Eye (tissue), 1 donor: ENCODE results near the gene TBXA2R.
"Not testable (repeated sequence)": the region's sequence is repeated elsewhere in the genome, so short reads cannot be mapped to it uniquely, and the experiment has no call there.

Experiments used
- DNase-seq: peaks from one replicate; pipeline ENCODE4 v3.0.0-alpha.2; 2015

The TBXA2R gene

DNA sequence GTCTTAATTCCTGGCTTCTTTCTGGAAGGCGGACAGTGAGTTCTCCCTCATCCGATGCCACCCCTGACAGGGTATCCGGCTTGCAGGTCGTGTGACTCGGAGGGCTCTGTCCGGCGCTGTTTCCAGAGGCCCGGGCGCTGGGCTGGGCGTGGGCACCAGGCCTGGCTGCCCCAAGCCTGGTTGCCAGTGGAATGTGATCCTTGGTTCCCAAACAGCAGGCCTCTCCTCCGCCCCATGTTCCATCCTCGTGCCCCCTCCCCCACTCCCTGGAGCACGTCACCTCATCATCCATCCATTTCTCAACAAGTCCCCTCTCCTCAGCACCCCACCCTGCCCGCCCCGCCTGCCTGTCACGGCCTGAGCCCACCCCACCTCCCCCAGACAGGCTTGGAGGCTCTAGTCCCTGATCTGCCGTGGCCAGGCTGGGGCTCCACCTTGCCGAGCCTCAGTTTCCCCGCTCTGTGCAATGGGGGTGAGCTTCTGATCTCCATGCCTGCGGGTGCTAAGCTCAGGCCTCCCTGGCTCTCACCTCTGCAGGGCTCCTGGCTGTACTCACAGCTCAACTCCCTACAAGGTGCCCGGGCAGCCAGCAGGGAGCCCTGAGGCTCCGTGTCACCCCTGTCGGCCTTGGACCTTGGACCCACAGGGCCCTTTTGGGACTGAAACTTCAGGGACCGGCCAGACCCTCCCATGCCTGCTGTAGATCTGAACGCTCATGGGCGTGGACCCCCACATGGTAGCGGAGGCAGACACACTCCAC lies 2.3 kb downstream of the TBXA2R start:
- no peak for DNase-seq

DNA sequence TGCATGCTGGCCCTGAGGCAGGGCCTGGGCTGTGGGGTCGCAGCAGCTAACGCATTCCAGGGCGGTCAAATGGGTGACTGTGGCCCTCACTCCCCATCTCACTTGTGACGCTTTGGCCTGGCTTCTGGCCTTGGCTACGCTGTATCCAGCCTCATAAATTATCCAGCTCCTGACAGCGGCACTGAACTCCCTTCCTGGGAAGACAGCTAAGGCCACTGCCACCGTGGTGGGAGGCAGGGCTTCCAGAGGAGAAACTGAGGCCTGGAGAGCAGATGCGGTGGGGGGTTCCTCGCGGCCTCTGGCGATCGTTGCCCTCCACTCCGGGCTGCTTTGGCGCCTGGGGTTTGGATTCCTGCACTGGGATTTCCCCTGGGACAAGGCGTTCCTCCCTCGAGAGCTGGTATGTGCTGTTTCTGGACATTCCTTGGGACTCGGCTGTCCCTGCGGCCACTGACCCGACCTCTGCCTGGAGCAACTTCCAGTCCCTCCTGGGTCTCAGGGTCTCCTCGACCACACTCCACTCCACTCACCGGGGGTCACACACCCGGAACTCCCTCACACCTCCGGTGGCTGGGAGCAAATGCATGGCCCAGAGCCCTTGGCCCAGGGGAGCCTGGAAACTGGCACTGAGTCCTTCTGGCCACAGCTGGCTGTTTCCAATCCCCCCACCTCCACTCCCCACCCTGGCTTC lies 3.4 kb downstream of the TBXA2R start:
- no peak for DNase-seq

DNA sequence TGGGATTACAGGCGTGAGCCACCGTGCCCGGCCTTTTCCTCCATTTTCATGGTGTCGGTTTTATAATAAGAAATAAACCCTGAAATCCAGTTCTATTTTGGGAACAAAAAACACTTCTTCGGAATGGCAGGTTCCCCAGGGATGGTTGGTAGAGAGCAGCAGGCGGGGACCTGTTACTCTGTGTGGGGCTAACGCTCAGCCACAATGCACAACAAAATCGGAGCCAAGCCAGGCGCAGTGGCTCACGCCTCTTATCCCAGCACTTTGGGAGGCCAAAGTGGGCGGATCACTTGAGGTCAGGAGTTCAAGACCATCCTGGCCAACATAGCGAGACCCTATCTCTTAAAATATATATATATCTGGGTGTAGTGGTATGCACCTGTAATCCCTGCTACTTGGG lies 5.7 kb downstream of the TBXA2R start:
- no peak for DNase-seq

DNA sequence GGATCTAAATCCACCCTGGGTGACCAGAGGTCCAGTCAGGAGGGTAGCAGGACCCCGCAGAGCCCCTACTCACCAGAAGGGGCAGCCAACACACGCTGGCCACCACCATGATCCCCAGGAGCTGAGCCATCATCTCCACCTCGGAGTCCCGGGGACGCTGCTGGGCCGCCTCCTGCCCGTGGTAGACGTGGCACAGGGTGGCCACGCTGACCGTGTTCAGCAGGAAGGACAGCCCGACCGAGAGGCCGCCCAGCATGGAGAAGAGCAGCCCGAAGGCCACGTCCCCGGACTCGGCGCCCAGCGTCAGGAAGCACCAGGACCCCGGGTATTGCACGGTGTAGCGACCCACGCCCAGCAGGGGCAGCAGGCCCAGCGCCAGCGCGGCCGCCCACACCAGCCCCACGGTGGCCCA lies 6.9 kb downstream of the TBXA2R start:
- DNase-seq: no peak

DNA sequence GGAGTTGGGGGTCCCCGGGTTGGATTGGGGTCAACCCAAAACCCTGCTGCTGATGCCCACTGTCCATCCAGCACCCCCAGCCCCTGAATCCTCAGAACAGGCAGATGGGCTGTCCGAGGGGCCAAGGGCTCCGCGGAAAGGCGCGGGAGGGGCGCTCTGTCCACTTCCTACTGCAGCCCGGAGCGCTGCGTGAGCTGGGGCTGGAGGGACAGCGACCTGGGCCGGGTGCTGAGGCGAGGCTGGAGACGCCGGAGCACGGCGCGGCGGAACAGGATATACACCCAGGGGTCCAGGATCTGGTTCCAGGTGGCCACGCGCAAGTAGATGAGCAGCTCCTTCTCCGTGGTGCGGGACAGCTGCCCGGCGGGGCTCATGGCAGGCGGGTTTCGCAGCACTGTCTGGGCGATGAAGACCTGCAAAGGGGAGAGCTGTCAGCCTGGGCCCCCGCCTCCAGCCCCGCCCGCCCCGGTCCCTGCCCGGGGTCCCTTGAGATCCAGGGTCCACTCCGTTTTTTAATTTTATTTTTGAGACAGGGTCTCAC lies 11.1 kb downstream of the TBXA2R start:
- DNase-seq: no peak

DNA sequence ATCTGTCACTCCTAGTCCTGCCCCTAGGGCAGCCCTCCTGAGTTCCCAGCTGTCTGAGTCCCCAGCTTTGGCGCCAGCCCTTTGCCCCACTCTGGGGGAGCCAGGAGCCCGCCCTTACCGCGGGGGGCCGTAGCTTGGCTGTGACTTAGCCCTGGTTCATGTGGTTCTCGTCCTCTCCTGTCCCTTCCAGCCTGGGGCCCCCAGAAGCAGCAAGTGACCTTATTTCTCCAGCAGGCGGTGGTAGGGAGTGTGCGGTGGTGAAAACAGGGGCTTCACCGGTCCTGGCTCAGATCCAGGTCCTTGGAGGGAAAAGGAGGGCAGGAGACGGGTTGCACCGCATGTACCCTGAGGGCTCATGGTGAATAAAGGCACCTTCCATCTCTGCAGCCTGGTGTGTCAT lies 13.5 kb downstream of the TBXA2R start:
- DNase-seq: no peak

DNA sequence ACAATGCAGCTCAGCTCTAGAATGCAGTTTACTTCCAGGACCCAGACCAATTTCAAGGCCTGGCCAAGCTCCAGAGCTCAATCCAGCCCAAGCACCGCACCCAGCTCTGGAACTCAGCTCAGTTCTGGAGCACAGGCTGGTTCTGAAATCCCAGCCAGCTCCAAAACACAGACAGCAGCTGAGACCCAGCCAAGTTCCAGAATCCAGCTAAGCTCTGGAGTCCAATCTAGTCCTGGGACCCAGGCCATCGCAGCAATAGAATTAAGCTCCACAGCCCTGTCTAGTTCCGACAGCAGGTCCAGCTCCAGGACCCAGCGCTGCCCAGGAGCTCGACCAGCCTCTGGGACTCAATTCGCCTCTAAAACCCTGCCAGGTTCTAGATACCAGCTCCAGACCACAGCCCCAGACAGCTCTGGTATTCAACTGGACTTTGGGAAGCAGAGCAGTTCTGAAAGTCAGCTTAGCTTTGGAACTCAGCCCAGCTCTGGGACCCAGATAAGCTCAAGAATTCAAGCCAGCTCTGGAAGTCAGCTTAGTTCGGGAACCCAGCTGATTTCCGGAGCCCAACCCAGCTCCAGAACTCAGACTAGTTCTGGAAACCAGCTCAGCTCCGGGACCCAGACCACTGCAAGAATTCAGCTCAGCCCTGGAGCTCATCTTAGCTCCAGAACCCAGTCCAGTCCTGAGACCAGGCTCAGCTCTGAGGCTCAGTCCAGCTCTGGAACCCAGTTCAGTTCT lies 14.6 kb downstream of the TBXA2R start:
- no peak for DNase-seq

DNA sequence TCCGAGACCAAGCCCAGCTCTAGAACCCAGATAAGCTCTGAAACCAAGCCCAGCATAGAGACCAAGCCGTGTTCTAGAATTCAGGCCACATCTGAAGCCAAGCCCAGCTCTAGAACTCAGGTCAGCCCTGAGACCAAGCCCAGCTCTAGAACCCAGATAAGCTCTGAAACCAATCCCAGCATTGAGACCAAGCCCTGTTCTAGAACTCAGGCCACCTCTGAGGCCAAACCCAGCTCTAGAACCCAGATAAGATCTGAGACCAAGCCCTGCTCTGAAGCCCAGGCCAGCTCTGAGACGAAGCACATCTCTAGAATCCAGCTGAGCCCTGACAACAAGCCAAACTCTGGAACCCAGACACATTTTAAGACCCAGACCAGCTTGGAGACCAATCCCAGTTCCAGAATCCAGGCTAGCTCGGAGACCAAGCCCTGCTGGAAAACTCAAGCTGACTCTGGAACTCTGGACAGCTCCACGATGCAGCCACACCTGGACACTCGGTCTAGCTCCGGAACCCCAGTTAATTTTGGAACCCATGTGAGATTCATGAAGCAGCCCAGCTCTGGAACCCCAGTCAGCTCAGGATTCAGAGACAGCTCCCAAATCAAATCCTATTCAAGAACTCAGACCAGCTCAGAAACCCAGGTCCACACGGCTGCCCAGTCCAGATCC lies 15.6 kb downstream of the TBXA2R start:
- no peak for DNase-seq

DNA sequence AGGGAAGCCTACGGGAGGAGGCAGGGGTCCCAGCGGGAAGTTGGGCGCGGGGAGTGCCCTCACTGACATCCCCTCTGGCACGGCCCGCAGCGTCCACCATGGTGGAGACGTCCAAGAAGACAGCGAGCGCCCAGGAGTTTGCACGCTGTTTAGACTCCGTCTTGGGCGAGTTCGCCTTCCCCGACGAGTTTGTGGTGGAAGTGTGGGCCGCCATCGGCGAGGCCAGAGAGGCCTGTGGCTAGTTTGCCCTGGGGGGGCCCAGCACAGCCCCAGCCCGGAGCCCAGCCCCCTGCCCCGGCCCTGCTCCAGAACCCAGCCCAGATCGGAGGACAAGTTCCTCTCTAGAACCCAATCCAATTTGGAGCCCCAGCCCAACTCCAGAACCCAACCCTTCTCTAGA lies 16.7 kb downstream of the TBXA2R start:
- DNase-seq: no peak

DNA sequence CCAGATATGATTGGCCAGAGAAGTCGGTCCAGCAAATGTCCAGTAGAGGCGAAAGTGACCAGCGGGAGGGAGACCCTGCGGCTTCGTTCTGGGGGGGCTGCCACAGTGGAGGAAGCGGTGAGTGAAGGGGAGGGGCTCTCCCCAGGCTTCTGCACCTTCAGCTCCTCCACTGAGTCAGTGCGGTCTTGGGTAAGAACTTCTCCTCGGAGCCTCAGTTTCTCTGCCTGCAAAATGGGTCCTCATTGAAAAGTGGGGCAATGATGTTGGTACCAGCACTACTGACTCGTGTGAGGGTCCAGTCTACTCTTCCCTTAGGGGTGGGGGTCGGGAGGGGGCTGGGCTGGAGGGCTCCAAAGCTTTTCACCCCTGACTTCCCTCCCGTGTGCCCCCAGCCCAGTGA lies 17.2 kb downstream of the TBXA2R start:
- no peak for DNase-seq

DNA sequence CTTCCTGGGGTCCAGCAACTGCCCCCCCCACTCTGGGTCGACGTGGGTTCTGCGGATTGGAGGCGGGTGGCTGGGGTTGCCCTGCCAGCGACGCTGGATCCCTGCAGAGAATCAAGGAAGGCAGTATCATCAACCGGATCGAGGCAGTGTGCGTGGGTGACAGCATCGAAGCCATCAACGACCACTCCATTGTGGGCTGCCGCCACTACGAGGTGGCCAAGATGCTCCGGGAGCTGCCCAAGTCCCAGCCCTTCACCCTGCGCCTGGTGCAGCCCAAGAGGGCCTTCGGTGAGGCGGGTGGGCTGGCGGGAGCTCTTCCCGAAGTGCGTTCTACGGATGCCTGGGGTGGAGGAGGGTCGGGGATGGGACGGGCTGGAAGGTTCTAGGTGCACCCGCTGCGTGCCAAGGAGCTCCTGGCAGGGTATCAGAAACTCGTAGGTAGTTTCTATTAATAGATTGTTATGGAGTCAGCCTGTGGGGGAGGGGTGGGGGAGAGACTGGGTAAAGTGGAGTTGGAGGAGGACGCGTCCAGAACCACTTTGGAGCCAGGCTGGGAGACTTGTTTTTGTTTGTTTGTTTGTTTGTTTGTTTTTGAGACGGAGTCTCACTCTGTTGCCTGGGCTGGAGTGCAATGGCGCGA lies 19.8 kb downstream of the TBXA2R start:
- no peak for DNase-seq

DNA sequence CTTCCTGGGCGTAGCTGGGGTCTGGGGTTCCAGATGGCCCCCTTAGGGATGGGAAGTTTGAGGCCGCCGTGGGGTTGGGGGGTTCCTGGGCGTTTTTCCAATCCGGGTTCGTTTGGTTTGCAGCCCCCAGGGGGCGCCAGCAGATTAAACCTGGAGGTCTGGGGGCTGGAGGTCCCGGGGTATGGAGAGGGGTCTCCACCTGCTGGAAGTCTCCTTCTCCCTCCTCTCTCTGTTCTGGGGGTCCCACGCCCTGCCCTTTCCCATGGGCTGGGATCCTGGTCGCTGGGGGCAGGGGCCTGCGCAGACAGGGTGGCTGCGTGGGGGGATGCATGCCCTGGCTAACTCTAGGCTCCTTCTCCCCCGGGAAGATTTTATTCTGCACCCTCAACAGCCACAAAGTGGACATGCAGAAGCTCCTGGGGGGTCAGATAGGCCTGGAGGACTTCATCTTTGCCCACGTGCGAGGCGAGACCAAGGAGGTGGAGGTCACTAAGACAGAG lies 20.5 kb downstream of the TBXA2R start:
- no peak for DNase-seq

DNA sequence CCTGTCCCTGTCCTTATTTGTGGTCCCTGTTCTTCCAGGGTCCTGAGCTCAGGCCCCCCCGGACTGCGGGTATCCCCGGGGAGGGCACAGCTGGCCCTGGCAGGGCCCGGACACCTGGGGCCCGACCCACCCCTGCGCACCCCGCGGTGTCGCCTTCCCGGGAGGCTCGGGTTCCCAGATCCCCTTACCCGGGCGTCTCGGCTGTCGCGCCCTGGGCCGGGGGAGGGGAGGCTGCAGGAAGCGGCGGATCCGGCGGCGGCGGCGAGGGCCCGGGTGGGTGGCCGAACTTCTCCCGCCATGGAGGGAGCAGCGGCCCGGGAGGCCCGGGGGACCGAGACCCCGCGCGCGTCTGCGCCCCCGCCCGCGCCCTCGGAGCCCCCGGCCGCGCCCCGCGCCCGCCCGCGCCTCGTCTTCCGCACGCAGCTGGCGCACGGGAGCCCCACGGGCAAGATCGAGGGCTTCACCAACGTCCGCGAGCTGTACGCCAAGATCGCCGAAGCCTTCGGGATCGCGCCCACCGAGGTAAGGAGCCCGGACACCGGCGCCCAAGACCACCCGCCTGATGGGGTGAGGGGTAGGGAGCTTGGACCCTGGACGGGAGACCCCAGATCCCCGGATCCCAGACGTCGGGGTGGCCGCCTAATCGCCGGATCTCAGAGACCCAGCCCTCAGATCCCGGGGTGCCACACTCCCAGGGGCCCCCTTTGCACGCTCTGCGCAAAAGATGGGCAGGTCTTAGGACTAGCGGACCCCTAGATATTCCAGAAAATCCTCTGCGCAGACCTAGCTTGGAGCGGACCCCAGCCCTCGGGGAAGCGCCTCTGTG lies 21.2 kb downstream of the TBXA2R start, which contains the start of gene GIPC3:
GIPC3 (plus strand) TSS at position 178 of the 826 bp plus-strand sequence; CDS start at position 298, 120 bp downstream.
- DNase-seq: no peak

DNA sequence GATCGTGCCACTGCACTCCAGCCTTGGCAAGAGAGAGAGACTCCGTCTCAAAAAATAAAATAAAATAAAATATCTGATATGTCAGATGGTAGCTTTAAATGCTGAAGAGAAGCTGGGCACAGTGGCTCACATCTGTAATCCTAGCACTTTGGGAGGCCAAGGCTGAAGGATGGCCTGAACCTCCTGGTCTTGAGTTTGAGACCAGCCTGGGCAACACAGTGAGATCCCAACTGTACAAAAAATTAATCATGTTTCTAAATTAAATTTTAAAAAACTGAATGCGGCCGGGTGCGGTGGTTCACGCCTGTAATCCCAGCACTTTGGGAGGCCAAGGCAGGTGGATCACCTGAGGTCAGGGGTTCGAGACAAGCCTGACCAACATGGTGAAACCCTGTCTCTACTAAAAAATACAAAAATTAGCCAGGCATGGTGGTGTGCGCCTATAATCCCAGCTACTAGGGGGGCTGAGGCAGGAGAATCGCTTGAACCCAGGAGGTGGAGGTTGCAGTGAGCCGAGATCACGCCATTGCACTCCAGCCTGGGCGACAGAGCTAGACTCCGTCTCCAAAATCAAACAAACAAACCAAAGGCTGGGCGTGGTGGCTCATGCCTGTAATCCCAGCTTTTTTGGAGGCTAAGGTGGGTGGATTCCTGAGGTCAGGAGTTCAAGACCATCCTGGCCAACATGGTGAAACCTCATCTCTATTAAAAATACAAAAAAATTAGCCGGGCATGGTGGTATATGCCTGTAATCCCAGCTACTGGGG lies 22.5 kb downstream of the TBXA2R start:
- DNase-seq: not testable (repeated sequence)

DNA sequence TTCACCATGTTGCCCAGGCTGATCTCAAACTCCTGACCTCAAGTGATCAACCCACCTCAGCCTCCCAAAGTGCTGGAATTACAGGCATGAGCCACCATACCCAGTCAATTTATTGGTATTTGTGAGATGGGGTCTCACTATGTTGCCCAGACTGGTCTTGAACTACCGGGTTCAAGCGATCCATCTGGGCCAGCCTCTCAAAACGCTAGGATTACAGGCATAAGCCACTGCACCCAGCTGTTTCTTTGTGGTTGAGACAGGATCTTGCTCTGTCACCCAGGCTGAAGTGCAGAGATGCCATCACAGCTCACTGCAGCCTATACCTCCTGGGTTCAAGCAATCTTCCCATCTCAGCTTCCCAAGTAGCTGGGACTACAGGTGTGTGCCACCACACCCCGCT lies 24.9 kb downstream of the TBXA2R start:
- not testable (repeated sequence) for DNase-seq

DNA sequence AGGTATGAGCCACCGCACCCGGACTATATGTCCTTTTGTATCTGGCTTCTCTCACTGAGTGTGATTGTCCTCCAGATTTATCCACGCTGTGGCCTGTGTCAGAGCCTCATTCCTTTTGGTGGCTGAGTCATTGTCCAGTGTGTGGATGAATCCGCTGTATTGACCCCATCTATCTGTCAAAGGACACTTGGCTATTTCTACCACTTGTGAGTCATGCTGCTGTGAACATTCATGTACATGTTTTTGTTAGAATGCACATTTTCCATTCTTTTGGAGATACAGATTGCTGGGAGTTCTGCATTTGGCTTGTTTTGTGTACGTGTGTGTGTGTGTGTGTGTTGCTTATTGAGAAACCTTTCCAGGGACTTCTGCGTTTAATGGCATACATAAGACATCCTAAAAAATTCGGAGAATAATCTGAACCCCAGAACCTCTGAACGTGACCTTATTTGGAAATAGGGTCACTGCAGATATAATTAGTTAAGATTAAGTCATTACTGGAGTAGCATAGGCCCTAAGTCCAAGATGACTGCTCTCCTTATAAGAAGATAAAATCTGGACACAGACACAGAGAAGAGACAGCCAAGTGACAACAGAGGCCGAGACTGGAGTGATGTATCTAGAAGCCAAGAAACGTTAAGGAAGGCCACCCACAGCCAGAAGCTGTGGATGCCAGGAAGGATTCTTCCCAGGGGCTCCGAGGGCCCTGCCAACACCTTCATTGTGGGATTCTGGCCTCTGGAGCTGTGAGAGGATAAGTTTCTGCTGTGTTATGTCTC lies 26.3 kb downstream of the TBXA2R start:
- peak; percentile 28 for DNase-seq

DNA sequence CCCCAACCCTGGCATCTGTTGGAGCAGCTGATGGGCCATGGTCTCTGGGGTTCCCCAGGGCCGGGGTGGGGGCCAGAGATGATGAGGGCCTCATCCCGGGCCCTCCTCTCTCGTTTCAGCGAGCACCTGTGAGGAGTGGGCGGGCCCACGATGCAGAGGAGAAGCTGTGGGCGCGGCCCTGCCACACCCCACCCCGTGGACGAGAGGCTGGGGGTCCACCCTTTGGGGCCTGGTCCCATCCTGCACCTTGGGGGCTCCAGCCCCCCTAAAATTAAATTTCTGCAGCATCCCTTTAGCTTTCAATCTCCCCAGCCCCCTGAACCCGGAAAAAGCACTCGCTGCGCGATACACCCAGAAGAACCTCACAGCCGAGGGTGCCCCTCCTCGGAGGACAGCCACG lies 28.3 kb downstream of the TBXA2R start:
- no peak for DNase-seq

DNA sequence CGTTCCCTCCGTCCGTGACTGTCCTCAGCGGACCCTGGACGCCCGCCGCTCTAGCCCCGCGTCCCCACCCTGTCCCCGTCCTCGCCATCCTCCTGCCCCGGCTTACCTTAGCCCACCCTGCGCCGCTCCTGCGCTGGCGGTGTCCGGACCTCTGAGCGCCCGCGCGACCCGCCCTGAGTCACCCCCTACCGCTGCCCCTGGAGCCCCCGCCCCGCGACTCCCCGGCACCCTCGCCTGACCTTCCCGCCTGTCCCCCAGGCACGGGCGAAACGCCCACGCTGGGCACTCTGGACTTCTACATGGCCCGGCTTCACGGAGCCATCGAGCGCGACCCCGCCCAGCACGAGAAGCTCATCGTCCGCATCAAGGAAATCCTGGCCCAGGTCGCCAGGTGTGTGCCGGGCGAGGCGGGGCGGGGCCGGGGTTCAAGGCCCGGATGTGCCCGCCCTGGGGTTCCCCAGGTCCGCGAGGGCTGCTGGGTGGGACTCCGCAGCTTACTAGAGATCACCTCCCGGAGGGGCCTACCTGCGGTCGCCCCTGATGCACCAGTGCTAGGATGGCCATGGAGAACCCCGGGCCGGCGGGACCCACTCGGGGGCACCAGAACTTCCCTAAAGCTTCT lies 28.8 kb downstream of the TBXA2R start:
- no peak for DNase-seq
